ENCODE measurements around the gene EIPR1. TPM values are rescaled to one million over a fixed set of nuclear protein-coding genes. Genes with fewer than 3 reads are reported as not detected.

Gene EIPR1
- total and polyA plus RNA-seq, 2 of the 13 experiments (the other 11 are each of a cell fraction or from before 2014, with no cell fraction given): 70.0 to 96.3 TPM

GRCh38 chr2:3305952-3306351, 71.7 kb downstream of the EIPR1 start:
- Histone ChIP-seq H3K4me1 (ENCODE audit: insufficient read depth, low read length) (peaks cover 18% of the 10 kb centered on the region), H3K27me3 (ENCODE audit: control insufficient read depth in 1 of 2, insufficient read depth in 2 of 2, low read length in 2 of 2) (no peaks in the 10 kb centered on the region), H3K27ac (ENCODE audit: extremely low read length, insufficient read depth, low read length) (no peak overlapping the region), H3K9ac (ENCODE audit: insufficient read depth, low read depth, low read length) (no peak overlapping the region), H3K36me3 (replicated peaks in 1 of 2; ENCODE audit: control insufficient read depth in 1 of 2, insufficient read depth in 2 of 2, low read length in 2 of 2) (peaks cover 5 to 16% of the 10 kb centered on the region in 2 experiments; a peak in 4 of 5 replicates), H3K9me3 (ENCODE audit: low read length) (no peaks in the 10 kb centered on the region), H2AFZ (ENCODE audit: low read length) (no peak overlapping the region), H3K79me2 (ENCODE audit: insufficient read depth, low read length) (peaks cover 8% of the 10 kb centered on the region), H3K4me2 (ENCODE audit: low read depth, low read length) (no peak overlapping the region), H3K4me3 (replicated peaks in 1 of 3; ENCODE audit: insufficient read depth in 1 of 3, low read depth in 2 of 3, low read length in 3 of 3) (no peak overlapping the region), H4K20me1 (ENCODE audit: insufficient read depth, low read length) (peaks cover 13% of the 10 kb centered on the region; the same call in 1 of the 2 replicates)
- ChIA-PET CTCF (ENCODE audit: low intra/inter-chr PET ratio, low total read pairs) (no interaction called here), POLR2A (no interaction called here)
- ATAC-seq (no peak), FAIRE-seq (no peak), DNase-seq (ENCODE audit: low spot score) (no peak)
- BruUV-seq (replicated peaks): no TSS peak
- intact Hi-C loops (cut with micrococcal nuclease; ENCODE audit: unreplicated experiment): loop anchor here (10.0 kb wide), 1 partner anchor 349 kb away; the partner anchor contains the start of gene ALLC
- TF ChIP-seq SP140L (CRISPR knock-in tag; IDR thresholded peaks at IDR 0.05; ENCODE audit: borderline replicate concordance) (no peak), ZBTB33 (CRISPR knock-in tag; IDR thresholded peaks at IDR 0.05) (peak; percentile 76; the same call in 1 of the 2 replicates), IRF2 (CRISPR knock-in tag; IDR thresholded peaks at IDR 0.05) (no peak), THAP11 (CRISPR knock-in tag; IDR thresholded peaks at IDR 0.05) (no peak)
- in situ Hi-C loops (cut with HindIII; ENCODE audit: extremely low pct_ligation_motif_present, low pct_unique_long_range_greater_than_20kb): no loop called here
- WGBS (ENCODE audit: low lambda C conversion rate): 91% methylated on average over 12 of the region's 12 CpGs

- in situ Hi-C loops (cut with HindIII; ENCODE audit: extremely low pct_ligation_motif_present, low pct_unique_long_range_greater_than_20kb): no loop called here
- no peak for ATAC-seq
Observed at GRCh38 chr2:3305431-3305830, 72.2 kb downstream of the EIPR1 start.

More at GRCh38 chr2:3305431-3305830, 72.2 kb downstream of the EIPR1 start:
- Histone ChIP-seq H3K9ac (ENCODE audit: insufficient read depth, low read depth, low read length) (no peak overlapping the region), H3K27ac (ENCODE audit: extremely low read length, insufficient read depth, low read length) (no peak overlapping the region), H3K4me3 (replicated peaks in 1 of 3; ENCODE audit: insufficient read depth in 1 of 3, low read depth in 2 of 3, low read length in 3 of 3) (no peak overlapping the region), H3K4me2 (ENCODE audit: low read depth, low read length) (no peak overlapping the region), H3K36me3 (replicated peaks in 1 of 2; ENCODE audit: control insufficient read depth in 1 of 2, insufficient read depth in 2 of 2, low read length in 2 of 2) (peaks cover 5 to 21% of the 10 kb centered on the region in 2 experiments; a peak in 3 of 5 replicates), H3K9me3 (ENCODE audit: low read length) (no peaks in the 10 kb centered on the region), H2AFZ (ENCODE audit: low read length) (no peak overlapping the region), H3K4me1 (ENCODE audit: insufficient read depth, low read length) (peaks cover 18% of the 10 kb centered on the region), H4K20me1 (ENCODE audit: insufficient read depth, low read length) (peaks cover 13% of the 10 kb centered on the region; the same call in 1 of the 2 replicates), H3K79me2 (ENCODE audit: insufficient read depth, low read length) (peaks cover 8% of the 10 kb centered on the region), H3K27me3 (ENCODE audit: control insufficient read depth in 1 of 2, insufficient read depth in 2 of 2, low read length in 2 of 2) (no peaks in the 10 kb centered on the region)
- BruUV-seq (replicated peaks): no TSS peak
- 96% methylated on average over 9 of the region's 9 CpGs for WGBS (ENCODE audit: low lambda C conversion rate)
- intact Hi-C loops (cut with micrococcal nuclease; ENCODE audit: unreplicated experiment): loop anchor here (10.0 kb wide), 1 partner anchor 349 kb away; the partner anchor contains the start of gene ALLC
- TF ChIP-seq SP1 (IDR thresholded peaks at IDR 0.05) (no peak), SP1 (CRISPR knock-in tag; IDR thresholded peaks at IDR 0.05) (no peak), GMEB2 (CRISPR knock-in tag; IDR thresholded peaks at IDR 0.05; ENCODE audit: low read depth) (no peak), ZNF331 (CRISPR knock-in tag; IDR thresholded peaks at IDR 0.05) (no peak), MEF2D (CRISPR knock-in tag; IDR thresholded peaks at IDR 0.05) (no peak), MED1 (CRISPR knock-in tag; IDR thresholded peaks at IDR 0.05) (no peak), RFXAP (CRISPR knock-in tag; IDR thresholded peaks at IDR 0.05; ENCODE audit: borderline replicate concordance) (no peak), SOX6 (IDR thresholded peaks at IDR 0.05) (no peak), SOX6 (CRISPR knock-in tag; IDR thresholded peaks at IDR 0.05) (no peak), ZBTB3 (CRISPR knock-in tag; IDR thresholded peaks at IDR 0.05; ENCODE audit: borderline replicate concordance, low read depth) (no peak), NFKB2 (CRISPR knock-in tag; IDR thresholded peaks at IDR 0.05; ENCODE audit: borderline replicate concordance) (no peak), ETV6 (CRISPR knock-in tag; conservative IDR thresholded peaks at IDR 0.05) (no peak), ZSCAN30 (CRISPR knock-in tag; IDR thresholded peaks at IDR 0.05) (no peak)
- no peak for DNase-seq (ENCODE audit: low spot score)
- FAIRE-seq: no peak
- ChIA-PET POLR2A (no interaction called here), CTCF (ENCODE audit: low intra/inter-chr PET ratio, low total read pairs) (no interaction called here)

Measured in HepG2 (cell line).